Panc1 (cell line): Measurements from ENCODE around the gene ABCG5. TPM values are rescaled to one million over a fixed set of nuclear protein-coding genes. Genes with fewer than 3 reads are reported as not detected.

Source experiments
- ATAC-seq: fragments of 200-7000 bp; cut with Tn5 transposase; 2 replicates; pipeline ENCODE4 v1.9.1; 2020; ENCODE audit warnings: mild to moderate bottlenecking, moderate library complexity
- BruUV-seq: library from RNA; stranded (reverse); fragments of 400-500 nt; replicated peaks from 2 replicates; lab custom pipeline; 2021; lab: Mats Ljungman, UMichigan
- CTCF ChIA-PET: fragments of 300-600 bp; sonication (Branson Sonifier 250); formaldehyde crosslinking; loops from one replicate; lab custom pipeline; 2022; ENCODE audit warnings: antibody characterized with exemption; lab: Charles Lee
- POLR2A ChIA-PET: fragments of 300-600 bp; sonication (Branson Sonifier 250); formaldehyde crosslinking; loops from one replicate; lab custom pipeline; 2022; ENCODE audit warnings: antibody characterized with exemption; lab: Charles Lee
- DNase-seq: peaks from one replicate; pipeline ENCODE4 v3.0.0-alpha.2; 2010; ENCODE audit warnings: low read depth, low spot score
- H3K27ac ChIP-seq: 2 replicates; pipeline ENCODE4 v1.5.1; 2011; ENCODE audit warnings: mild to moderate bottlenecking, low read length, inconsistent platforms
- H3K27me3 ChIP-seq: fragments of 200-500 bp; sonication (Bioruptor generic); 2 replicates; pipeline ENCODE4 v1.6.0; 2014; ENCODE audit warnings: low read length, inconsistent platforms; ENCODE audit not compliant: control insufficient read depth, insufficient read depth
- H3K36me3 ChIP-seq: fragments of 200-500 bp; sonication (Bioruptor generic); 2 replicates; pipeline ENCODE4 v1.5.1; 2014; ENCODE audit warnings: inconsistent platforms, mild to moderate bottlenecking, low read length, moderate library complexity; ENCODE audit not compliant: control insufficient read depth, insufficient read depth
- H3K4me1 ChIP-seq: 2 replicates; pipeline ENCODE4 v1.5.1; 2011; ENCODE audit warnings: inconsistent platforms, mild to moderate bottlenecking, low read length, moderate library complexity; ENCODE audit not compliant: control insufficient read depth, insufficient read depth
- H3K4me3 ChIP-seq, 2 experiments: 2 replicates each; pipeline ENCODE4 v1.5.1; 2011 to 2012; ENCODE audit warnings: low read depth in 2 of 2, low read length in 2 of 2, mild to moderate bottlenecking in 2 of 2, inconsistent platforms in 1 of 2, moderate library complexity in 1 of 2
- H3K9me3 ChIP-seq: fragments of 200-500 bp; sonication (Bioruptor generic); 2 replicates; pipeline ENCODE4 v1.5.1; 2014; ENCODE audit warnings: low read depth, mild to moderate bottlenecking, inconsistent platforms, low read length, moderate library complexity; ENCODE audit not compliant: control insufficient read depth, insufficient read depth
- POLR2AphosphoS5 ChIP-seq: IDR thresholded peaks from 2 replicates; pipeline ENCODE4 v1.6.1; 2012; ENCODE audit warnings: mild to moderate bottlenecking, low read depth, low read length, moderate library complexity
- SIN3A ChIP-seq: IDR thresholded peaks from 2 replicates; pipeline ENCODE4 v1.6.1; 2012; ENCODE audit warnings: low read depth, mild to moderate bottlenecking, low read length, moderate library complexity, borderline replicate concordance; ENCODE audit not compliant: insufficient read depth
- TCF7L2 ChIP-seq: IDR thresholded peaks from 2 replicates; pipeline ENCODE4 v1.6.1; 2011; ENCODE audit warnings: mild to moderate bottlenecking, low read depth, low read length, inconsistent platforms
- in situ Hi-C: cut with HindIII; loops from 2 replicates; pipeline ENCODE4 v1.10.0; 2016; ENCODE audit warnings: low sequenced_read_pairs, low pct_unique_long_range_greater_than_20kb
- intact Hi-C: fragments of 100-400 bp; cut with micrococcal nuclease; formaldehyde crosslinking; loops from one replicate; pipeline ENCODE4 v1.10.0; 2022; ENCODE audit not compliant: unreplicated experiment
- total RNA-seq: library from RNA; stranded (reverse); gene quantifications from one replicate; pipeline ENCODE4 v1.2.1, GENCODE V29; 2021; ENCODE audit not compliant: unreplicated experiment
- TF ChIP-seq, protein P1 (sequence below): fragments of 450-650 bp; IDR thresholded peaks from 2 replicates; pipeline ENCODE4 v1.5.1; 2017; ENCODE audit warnings: mild to moderate bottlenecking
- TF ChIP-seq, protein P2 (sequence below), 2 experiments: IDR thresholded peaks; 2 replicates each; pipeline ENCODE4 v1.6.1; 2011 to 2012; ENCODE audit warnings: low read depth in 2 of 2, control low read depth in 1 of 2, low read length in 1 of 2, mild to moderate bottlenecking in 1 of 2, moderate library complexity in 1 of 2; ENCODE audit not compliant: insufficient read depth in 1 of 2

Gene ABCG5
- total RNA-seq, 1 experiment from 2014 or later, result 0.05 TPM

DNA sequence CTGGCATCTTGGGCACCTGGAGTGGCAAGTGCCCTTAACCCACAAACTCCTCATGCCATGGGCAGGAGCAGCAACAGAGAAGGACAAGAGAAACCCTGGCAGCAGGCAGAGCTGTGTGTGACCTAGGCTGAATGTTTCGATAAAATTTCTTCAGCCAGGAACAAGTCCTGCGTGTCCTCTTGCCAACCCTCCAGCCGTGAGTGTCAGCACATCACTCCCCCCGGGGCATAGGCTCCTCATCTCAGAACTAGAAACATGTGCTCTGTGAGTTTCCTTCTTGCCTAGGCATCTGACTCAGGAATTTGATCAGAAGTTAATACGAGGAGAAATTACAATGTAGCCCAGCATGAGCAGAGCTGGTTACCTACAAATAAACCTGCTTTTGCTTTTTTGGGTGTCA lies 2.3 kb upstream of the ABCG5 start:
- Histone ChIP-seq H3K4me1 (no peaks in the 10 kb centered on the region), H3K27me3 (no peaks in the 10 kb centered on the region), H3K4me3 (no peak overlapping the region), H3K9me3 (no peaks in the 10 kb centered on the region), H3K36me3 (no peaks in the 10 kb centered on the region), H3K27ac (no peak overlapping the region)
- intact Hi-C loops (no loop called here), in situ Hi-C loops (no loop called here)
- ATAC-seq (no peak), DNase-seq (no peak)
- BruUV-seq, result no TSS peak
- TF ChIP-seq TCF7L2, result no peak
- TF ChIP-seq, protein P1, sequence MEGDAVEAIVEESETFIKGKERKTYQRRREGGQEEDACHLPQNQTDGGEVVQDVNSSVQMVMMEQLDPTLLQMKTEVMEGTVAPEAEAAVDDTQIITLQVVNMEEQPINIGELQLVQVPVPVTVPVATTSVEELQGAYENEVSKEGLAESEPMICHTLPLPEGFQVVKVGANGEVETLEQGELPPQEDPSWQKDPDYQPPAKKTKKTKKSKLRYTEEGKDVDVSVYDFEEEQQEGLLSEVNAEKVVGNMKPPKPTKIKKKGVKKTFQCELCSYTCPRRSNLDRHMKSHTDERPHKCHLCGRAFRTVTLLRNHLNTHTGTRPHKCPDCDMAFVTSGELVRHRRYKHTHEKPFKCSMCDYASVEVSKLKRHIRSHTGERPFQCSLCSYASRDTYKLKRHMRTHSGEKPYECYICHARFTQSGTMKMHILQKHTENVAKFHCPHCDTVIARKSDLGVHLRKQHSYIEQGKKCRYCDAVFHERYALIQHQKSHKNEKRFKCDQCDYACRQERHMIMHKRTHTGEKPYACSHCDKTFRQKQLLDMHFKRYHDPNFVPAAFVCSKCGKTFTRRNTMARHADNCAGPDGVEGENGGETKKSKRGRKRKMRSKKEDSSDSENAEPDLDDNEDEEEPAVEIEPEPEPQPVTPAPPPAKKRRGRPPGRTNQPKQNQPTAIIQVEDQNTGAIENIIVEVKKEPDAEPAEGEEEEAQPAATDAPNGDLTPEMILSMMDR, result no peak
- no peak for TF ChIP-seq SIN3A
- TF ChIP-seq, protein P2, sequence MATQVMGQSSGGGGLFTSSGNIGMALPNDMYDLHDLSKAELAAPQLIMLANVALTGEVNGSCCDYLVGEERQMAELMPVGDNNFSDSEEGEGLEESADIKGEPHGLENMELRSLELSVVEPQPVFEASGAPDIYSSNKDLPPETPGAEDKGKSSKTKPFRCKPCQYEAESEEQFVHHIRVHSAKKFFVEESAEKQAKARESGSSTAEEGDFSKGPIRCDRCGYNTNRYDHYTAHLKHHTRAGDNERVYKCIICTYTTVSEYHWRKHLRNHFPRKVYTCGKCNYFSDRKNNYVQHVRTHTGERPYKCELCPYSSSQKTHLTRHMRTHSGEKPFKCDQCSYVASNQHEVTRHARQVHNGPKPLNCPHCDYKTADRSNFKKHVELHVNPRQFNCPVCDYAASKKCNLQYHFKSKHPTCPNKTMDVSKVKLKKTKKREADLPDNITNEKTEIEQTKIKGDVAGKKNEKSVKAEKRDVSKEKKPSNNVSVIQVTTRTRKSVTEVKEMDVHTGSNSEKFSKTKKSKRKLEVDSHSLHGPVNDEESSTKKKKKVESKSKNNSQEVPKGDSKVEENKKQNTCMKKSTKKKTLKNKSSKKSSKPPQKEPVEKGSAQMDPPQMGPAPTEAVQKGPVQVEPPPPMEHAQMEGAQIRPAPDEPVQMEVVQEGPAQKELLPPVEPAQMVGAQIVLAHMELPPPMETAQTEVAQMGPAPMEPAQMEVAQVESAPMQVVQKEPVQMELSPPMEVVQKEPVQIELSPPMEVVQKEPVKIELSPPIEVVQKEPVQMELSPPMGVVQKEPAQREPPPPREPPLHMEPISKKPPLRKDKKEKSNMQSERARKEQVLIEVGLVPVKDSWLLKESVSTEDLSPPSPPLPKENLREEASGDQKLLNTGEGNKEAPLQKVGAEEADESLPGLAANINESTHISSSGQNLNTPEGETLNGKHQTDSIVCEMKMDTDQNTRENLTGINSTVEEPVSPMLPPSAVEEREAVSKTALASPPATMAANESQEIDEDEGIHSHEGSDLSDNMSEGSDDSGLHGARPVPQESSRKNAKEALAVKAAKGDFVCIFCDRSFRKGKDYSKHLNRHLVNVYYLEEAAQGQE (IDR thresholded peaks at IDR 0.05; ENCODE audit: insufficient read depth in 1 of 2, low read depth in 2 of 2, low read length in 1 of 2), result no peak
- no peak for TF ChIP-seq POLR2AphosphoS5
- ChIA-PET CTCF (no interaction called here), POLR2A (no interaction called here)

DNA sequence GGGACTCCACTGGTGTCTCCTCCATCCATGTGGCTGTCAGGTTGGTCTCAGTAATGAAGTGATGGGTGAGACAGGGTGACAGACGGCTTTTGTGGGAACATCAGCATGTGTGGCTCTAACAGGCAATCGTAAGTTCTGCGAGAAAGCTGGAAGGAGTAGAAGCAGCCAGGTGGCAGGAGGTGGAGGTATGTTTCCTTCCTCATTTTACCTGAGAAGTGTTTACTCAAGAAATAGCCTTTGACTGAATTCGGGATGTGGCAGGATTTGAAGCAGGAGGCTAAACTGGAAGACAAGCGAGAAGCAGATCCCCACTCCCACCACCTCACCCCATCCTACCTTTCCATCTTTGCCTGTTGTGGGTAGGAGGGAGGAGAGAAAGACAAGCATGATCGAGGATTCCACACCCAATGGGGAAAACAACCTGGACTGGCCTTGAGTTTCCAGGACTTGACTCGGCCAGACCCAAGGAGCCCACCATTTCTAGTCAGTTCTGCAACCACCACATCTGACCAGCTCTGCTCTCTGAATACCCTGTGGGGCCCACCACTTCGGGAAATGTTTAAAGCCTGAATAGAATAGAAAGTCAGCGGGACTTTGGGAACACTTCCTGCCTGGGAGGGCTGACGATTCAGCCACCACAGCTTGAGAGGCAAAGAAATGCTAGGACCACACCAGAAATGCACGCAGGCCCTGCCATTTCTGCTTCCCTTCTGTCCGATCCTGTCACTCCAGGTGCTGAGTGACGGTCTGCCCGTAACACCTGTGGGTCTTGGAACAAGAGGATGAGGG lies 1.3 kb upstream of the ABCG5 start:
- ChIA-PET POLR2A (interaction anchor here (0.6 kb wide), 1 partner anchor 258 kb away, joined by 7 read pairs; no protein-coding TSS in a partner anchor), CTCF (no interaction called here)
- ATAC-seq (no peak), DNase-seq (no peak)
- no peaks in the 10 kb centered on the region for H3K27me3 ChIP-seq
- in situ Hi-C loops, result no loop called here
- no peak overlapping the region for H3K4me3 ChIP-seq
- intact Hi-C loops, result no loop called here
- H3K4me1 ChIP-seq, result no peaks in the 10 kb centered on the region
- H3K27ac ChIP-seq, result no peak overlapping the region
- BruUV-seq, result no TSS peak
- H3K36me3 ChIP-seq, result no peaks in the 10 kb centered on the region
- TF ChIP-seq TCF7L2 (no peak), POLR2AphosphoS5 (no peak), SIN3A (no peak)
- TF ChIP-seq, protein P1, result no peak
- TF ChIP-seq, protein P2 (IDR thresholded peaks at IDR 0.05; ENCODE audit: insufficient read depth in 1 of 2, low read depth in 2 of 2, low read length in 1 of 2), result no peak
- H3K9me3 ChIP-seq, result no peaks in the 10 kb centered on the region
